Gastrocnemius medialis (tissue), 4 donors: ENCODE data around the gene SS18L1. TPM values are rescaled to one million over a fixed set of nuclear protein-coding genes. Genes with fewer than 3 reads are reported as not detected.
"Not testable (repeated sequence)": the region's sequence is repeated elsewhere in the genome, so short reads cannot be mapped to it uniquely, and the experiment has no call there.

Experiments
- ATAC-seq, 2 donors: fragments of 150-250 bp; one replicate each; pipeline ENCODE4 v1.9.1; 2016
- DNase-seq, 2 donors: peaks; one replicate each; pipeline ENCODE4 v3.0.0-alpha.2; 2019
- H3K27ac ChIP-seq, 4 donors: fragments of 200-600 bp; sonication (generic); 1 replicate in 1 of 4; 2 replicates in 3 of 4; pipeline ENCODE4 v1.5.1; 2016 to 2018; ENCODE audit warnings: mild to moderate bottlenecking in 2 of 4, moderate library complexity in 1 of 4
- H3K27me3 ChIP-seq, 3 donors: fragments of 200-600 bp; sonication (generic) in 2 of 3; 1 replicate in 1 of 3; 2 replicates in 2 of 3; pipeline versions ENCODE4 v1.5.1 to v1.6.0; 2016 to 2019; ENCODE audit warnings: mild to moderate bottlenecking in 1 of 3, moderate library complexity in 1 of 3
- H3K36me3 ChIP-seq, 2 donors: fragments of 200-600 bp; sonication (generic) in 1 of 2; one replicate each; pipeline ENCODE4 v1.5.1; 2017 to 2018
- H3K4me1 ChIP-seq, 2 donors: fragments of 200-600 bp; sonication (generic) in 1 of 2; one replicate each; pipeline ENCODE4 v1.5.1; 2016 to 2017; ENCODE audit warnings: mild to moderate bottlenecking in 2 of 2
- H3K4me3 ChIP-seq, 4 donors: fragments of 200-600 bp; sonication (generic) in 3 of 4; 1 replicate in 1 of 4; 2 replicates in 3 of 4; pipeline ENCODE4 v1.5.1; 2016 to 2019; ENCODE audit warnings: mild to moderate bottlenecking in 2 of 4
- H3K9me3 ChIP-seq, 3 donors: fragments of 200-600 bp; sonication (generic) in 2 of 3; 1 replicate in 1 of 3; 2 replicates in 2 of 3; pipeline ENCODE4 v1.5.1; 2016 to 2019
- CTCF ChIP-seq, 5 experiments: fragments of 450-650 bp in 3 of 5; fragments of 200-600 bp in 2 of 5; sonication (generic) in 2 of 5; IDR thresholded peaks in 4 of 5; conservative IDR thresholded peaks in 1 of 5; 1 replicate in 4 of 5; 2 replicates in 1 of 5; pipeline ENCODE4 v1.5.1; 2016 to 2019; ENCODE audit warnings: antibody characterized with exemption in 5 of 5, mild to moderate bottlenecking in 3 of 5, moderate library complexity in 3 of 5
- POLR2A ChIP-seq, 2 donors: fragments of 450-650 bp; IDR thresholded peaks; one replicate each; pipeline ENCODE4 v1.6.1; 2017; ENCODE audit warnings: antibody characterized with exemption in 2 of 2, mild to moderate bottlenecking in 2 of 2, moderate library complexity in 2 of 2
- in situ Hi-C, 4 donors: fragments of 200-750 bp; cut with MboI; loops; one replicate each; pipeline versions ENCODE4 v1.15.0 to v1.8.0; 2017; ENCODE audit warnings: low sequenced_read_pairs in 4 of 4
- intact Hi-C: fragments of 100-400 bp; cut with DNase I; formaldehyde crosslinking; loops from one replicate; pipeline ENCODE4 v1.15.1; 2023; ENCODE audit warnings: low total_unique reads
- total RNA-seq, 4 donors: library from RNA; depleted of rRNA; stranded (reverse); fragments of >200 nt; gene quantifications; one replicate each; pipeline versions ENCODE4 v1.1.0 to v1.2.3, GENCODE V29; 2016

The SS18L1 gene
- total RNA-seq, 4 donors from 2014 or later: 11.5 to 31.8 (median 16.9) TPM

- no peaks in the 10 kb centered on the region for H3K9me3 ChIP-seq
- no peak overlapping the region for H3K27ac ChIP-seq
- in situ Hi-C loops (loop anchor here in 3 of 4 donors (10.0 to 25.0 kb wide), 2 partner anchors 122 to 135 kb away; no protein-coding TSS in a partner anchor), intact Hi-C loops (loop anchor here (10.0 kb wide), 1 partner anchor 498 kb away; the partner anchor contains the start of gene SLCO4A1)
- no peak for DNase-seq
- H3K36me3 ChIP-seq: no peaks in the 10 kb centered on the region
- no peak for ATAC-seq
- no peak overlapping the region for H3K4me3 ChIP-seq
- no peaks in the 10 kb centered on the region for H3K27me3 ChIP-seq
- TF ChIP-seq POLR2A (IDR thresholded peaks at IDR 0.05): no peak
- TF ChIP-seq CTCF (IDR thresholded peaks at IDR 0.05 in 4 of 5, conservative IDR thresholded peaks at IDR 0.05 in 1 of 5): no peak
- peaks cover 22 to 32% of the 10 kb centered on the region in 2 donors for H3K4me1 ChIP-seq
Observed at GRCh38 chr20:62147125-62147524, 3.6 kb downstream of the SS18L1 start.

- intact Hi-C loops (loop anchor here (10.0 kb wide), 1 partner anchor 497 kb away; the partner anchor contains the start of gene SLCO4A1), in situ Hi-C loops (loop anchor here in 3 of 4 donors (10.0 to 25.0 kb wide), 2 partner anchors 123 to 135 kb away; no protein-coding TSS in a partner anchor)
- Histone ChIP-seq H3K4me1 (peaks cover 22 to 32% of the 10 kb centered on the region in 2 donors), H3K36me3 (no peaks in the 10 kb centered on the region), H3K27me3 (no peaks in the 10 kb centered on the region), H3K9me3 (no peaks in the 10 kb centered on the region), H3K4me3 (no peak overlapping the region), H3K27ac (no peak overlapping the region)
- no peak for ATAC-seq
- TF ChIP-seq POLR2A (IDR thresholded peaks at IDR 0.05): no peak
- no peak for TF ChIP-seq CTCF (IDR thresholded peaks at IDR 0.05 in 4 of 5, conservative IDR thresholded peaks at IDR 0.05 in 1 of 5)
- DNase-seq: no peak
Observed at GRCh38 chr20:62147528-62147927, 4.0 kb downstream of the SS18L1 start.

GRCh38 chr20:62148383-62148782 is 4.8 kb downstream of the SS18L1 start:
- not testable (repeated sequence) for H3K27ac ChIP-seq, H3K9me3 ChIP-seq, DNase-seq, ATAC-seq, H3K4me3 ChIP-seq, H3K36me3 ChIP-seq, H3K27me3 ChIP-seq
- peaks cover 22 to 32% of the 10 kb centered on the region in 2 donors for H3K4me1 ChIP-seq
- in situ Hi-C loops (loop anchor here in 3 of 4 donors (10.0 to 25.0 kb wide), 2 partner anchors 124 to 136 kb away; no protein-coding TSS in a partner anchor), intact Hi-C loops (loop anchor here (10.0 kb wide), 1 partner anchor 496 kb away; the partner anchor contains the start of gene SLCO4A1)

- no peak for DNase-seq
Observed at GRCh38 chr20:62148908-62149314, 5.3 kb downstream of the SS18L1 start.

More at GRCh38 chr20:62148908-62149314, 5.3 kb downstream of the SS18L1 start:
- H3K27me3 ChIP-seq: no peaks in the 10 kb centered on the region
- TF ChIP-seq POLR2A (IDR thresholded peaks at IDR 0.05) (no peak), CTCF (IDR thresholded peaks at IDR 0.05 in 4 of 5, conservative IDR thresholded peaks at IDR 0.05 in 1 of 5) (no peak)
- in situ Hi-C loops (loop anchor here in 3 of 4 donors (10.0 to 25.0 kb wide), 2 partner anchors 124 to 137 kb away; no protein-coding TSS in a partner anchor), intact Hi-C loops (loop anchor here (10.0 kb wide), 1 partner anchor 496 kb away; the partner anchor contains the start of gene SLCO4A1)
- H3K4me3 ChIP-seq: no peak overlapping the region
- peaks cover 22 to 32% of the 10 kb centered on the region in 2 donors for H3K4me1 ChIP-seq
- ATAC-seq: no peak
- no peaks in the 10 kb centered on the region for H3K9me3 ChIP-seq
- H3K27ac ChIP-seq: no peak overlapping the region
- no peaks in the 10 kb centered on the region for H3K36me3 ChIP-seq
